CD4-positive, alpha-beta T cell (primary cell): ENCODE results near the gene PGM5. TPM values are rescaled to one million over a fixed set of nuclear protein-coding genes. Genes with fewer than 3 reads are reported as not detected.

Source experiments
- ATAC-seq: fragments of 200-7000 bp; cut with Tn5 transposase; one replicate; pipeline ENCODE4 v1.10.0; 2022; ENCODE audit warnings: mild to moderate bottlenecking; ENCODE audit not compliant: poor library complexity
- CTCF ChIA-PET: fragments of 350-600 bp; sonication (Branson Sonifier 250); formaldehyde crosslinking; loops from one replicate; lab custom pipeline; 2021; ENCODE audit warnings: antibody characterized with exemption, inconsistent platforms; lab: Charles Lee
- POLR2A ChIA-PET: fragments of 350-600 bp; sonication (Branson Sonifier 250); formaldehyde crosslinking; loops from one replicate; lab custom pipeline; 2021; ENCODE audit warnings: antibody characterized with exemption, inconsistent platforms; lab: Charles Lee
- DNase-seq, 14 experiments: peaks; one replicate each; pipeline ENCODE4 v3.0.0-alpha.2; 2013 to 2020; ENCODE audit warnings: mixed read lengths in 2 of 14
- H3K27ac ChIP-seq, 2 donors: one replicate each; pipeline versions ENCODE4 v1.5.1 to v1.7.0; 2013; ENCODE audit warnings: low read length in 2 of 2, low read depth in 1 of 2, mild to moderate bottlenecking in 1 of 2
- H3K27me3 ChIP-seq, 2 experiments: 1 replicate in 1 of 2; 2 replicates in 1 of 2; pipeline versions ENCODE4 v1.6.1 to v1.7.0; 2013; ENCODE audit warnings: low read length in 2 of 2, control low read depth in 1 of 2, mild to moderate bottlenecking in 1 of 2, moderate library complexity in 1 of 2; ENCODE audit not compliant: insufficient read depth in 2 of 2, control insufficient read depth in 1 of 2
- H3K36me3 ChIP-seq: one replicate; pipeline ENCODE4 v1.6.1; 2013; ENCODE audit warnings: low read length, control low read depth; ENCODE audit not compliant: insufficient read depth
- H3K4me1 ChIP-seq: one replicate; pipeline ENCODE4 v1.6.1; 2013; ENCODE audit warnings: low read length, control low read depth; ENCODE audit not compliant: insufficient read depth
- H3K4me3 ChIP-seq: one replicate; pipeline ENCODE4 v1.5.1; 2013; ENCODE audit warnings: mild to moderate bottlenecking, low read length, moderate library complexity
- H3K9me3 ChIP-seq, 2 experiments: 1 replicate in 1 of 2; 2 replicates in 1 of 2; pipeline versions ENCODE4 v1.6.1 to v1.7.0; 2013; ENCODE audit warnings: low read length in 2 of 2, mild to moderate bottlenecking in 2 of 2, control low read depth in 1 of 2, moderate library complexity in 1 of 2; ENCODE audit not compliant: control insufficient read depth in 1 of 2, insufficient read depth in 1 of 2
- H3K27ac Mint-ChIP-seq: one replicate; pipeline ENCODE4 v1.8.0; 2020; ENCODE audit warnings: mixed read lengths
- H3K27me3 Mint-ChIP-seq: one replicate; pipeline ENCODE4 v1.8.0; 2021; ENCODE audit warnings: mixed read lengths
- H3K36me3 Mint-ChIP-seq: one replicate; pipeline ENCODE4 v1.8.0; 2021; ENCODE audit warnings: low read depth, mixed read lengths
- H3K4me1 Mint-ChIP-seq: one replicate; pipeline ENCODE4 v1.8.0; 2021; ENCODE audit warnings: low read depth, mixed read lengths
- H3K4me3 Mint-ChIP-seq: one replicate; pipeline ENCODE4 v1.8.0; 2020; ENCODE audit warnings: mild to moderate bottlenecking, mixed read lengths
- H3K9me3 Mint-ChIP-seq: one replicate; pipeline ENCODE4 v1.8.0; 2020; ENCODE audit warnings: mixed read lengths
- CTCF ChIP-seq: fragments of 200-600 bp; IDR thresholded peaks from one replicate; pipeline ENCODE4 v1.8.0; 2022; ENCODE audit warnings: antibody characterized with exemption, mild to moderate bottlenecking
- intact Hi-C, 2 experiments: fragments of 100-400 bp; cut with DNase I in 1 of 2; cut with micrococcal nuclease in 1 of 2; formaldehyde crosslinking; loops; one replicate each; pipeline versions ENCODE4 v1.15.1 to v1.9.0; 2023 to 2025; cut with DNase I, micrococcal nuclease
- total RNA-seq, 174 experiments: library from RNA in 2 of 174; stranded (reverse) in 2 of 174; gene quantifications; one replicate each; pipeline ENCODE4 v1.2.3 and lab custom pipeline; 2021 to 2026

Gene PGM5
- total RNA-seq, 2 experiments from 2014 or later, result not detected

GRCh38 chr9:68416936-68417564, 60.6 kb downstream of the PGM5 start:
- no peaks in the 10 kb centered on the region for H3K27me3 ChIP-seq
- peaks cover 0 to 3% of the 10 kb centered on the region in 2 experiments for H3K9me3 ChIP-seq
- H3K36me3 ChIP-seq, result no peaks in the 10 kb centered on the region
- intact Hi-C loops, result no loop called here
- H3K4me1 Mint-ChIP-seq, result no peaks in the 10 kb centered on the region
- CTCF ChIA-PET, result no interaction called here
- no peak overlapping the region for H3K4me3 Mint-ChIP-seq
- H3K9me3 Mint-ChIP-seq, result no peaks in the 10 kb centered on the region
- ATAC-seq (no peak), DNase-seq (peak in 1 of 14 experiments; percentile 3)
- TF ChIP-seq CTCF, result no peak
- no peak overlapping the region for H3K4me3 ChIP-seq
- no peaks in the 10 kb centered on the region for H3K4me1 ChIP-seq
- POLR2A ChIA-PET, result interaction anchor here (0.6 kb wide), 1 partner anchor 752 kb away, joined by 5 read pairs; no protein-coding TSS in a partner anchor
- H3K36me3 Mint-ChIP-seq, result no peaks in the 10 kb centered on the region
- H3K27me3 Mint-ChIP-seq, result peaks cover 17% of the 10 kb centered on the region
- H3K27ac ChIP-seq, result no peak overlapping the region
- no peak overlapping the region for H3K27ac Mint-ChIP-seq

GRCh38 chr9:68417762-68418161, 61.4 kb downstream of the PGM5 start:
- Mint-ChIP-seq H3K27me3 (peaks cover 17% of the 10 kb centered on the region), H3K27ac (no peak overlapping the region), H3K4me3 (no peak overlapping the region), H3K9me3 (no peaks in the 10 kb centered on the region), H3K4me1 (no peaks in the 10 kb centered on the region), H3K36me3 (no peaks in the 10 kb centered on the region)
- intact Hi-C loops, result no loop called here
- CTCF ChIA-PET, result no interaction called here
- ATAC-seq (no peak), DNase-seq (no peak)
- H3K27me3 ChIP-seq, result no peaks in the 10 kb centered on the region
- POLR2A ChIA-PET, result no interaction called here
- no peaks in the 10 kb centered on the region for H3K4me1 ChIP-seq
- no peak for TF ChIP-seq CTCF
- H3K4me3 ChIP-seq, result no peak overlapping the region
- no peak overlapping the region for H3K27ac ChIP-seq
- H3K36me3 ChIP-seq, result no peaks in the 10 kb centered on the region
- H3K9me3 ChIP-seq, result peaks cover 0 to 3% of the 10 kb centered on the region in 2 experiments

- peaks cover 0 to 3% of the 10 kb centered on the region in 2 experiments for H3K9me3 ChIP-seq
- Mint-ChIP-seq H3K4me1 (no peaks in the 10 kb centered on the region), H3K4me3 (no peak overlapping the region), H3K27me3 (peaks cover 17% of the 10 kb centered on the region), H3K36me3 (no peaks in the 10 kb centered on the region), H3K9me3 (no peaks in the 10 kb centered on the region), H3K27ac (no peak overlapping the region)
- H3K27ac ChIP-seq, result no peak overlapping the region
- TF ChIP-seq CTCF, result no peak
- ChIA-PET CTCF (no interaction called here), POLR2A (no interaction called here)
- no peak for ATAC-seq
- H3K4me1 ChIP-seq, result no peaks in the 10 kb centered on the region
- intact Hi-C loops, result no loop called here
- no peak for DNase-seq
- H3K4me3 ChIP-seq, result no peak overlapping the region
- H3K36me3 ChIP-seq, result no peaks in the 10 kb centered on the region
- no peaks in the 10 kb centered on the region for H3K27me3 ChIP-seq
Measured at GRCh38 chr9:68418259-68418845, 61.9 kb downstream of the PGM5 start.
